Measurements from ENCODE around the gene AXDND1.

The AXDND1 gene

DNA sequence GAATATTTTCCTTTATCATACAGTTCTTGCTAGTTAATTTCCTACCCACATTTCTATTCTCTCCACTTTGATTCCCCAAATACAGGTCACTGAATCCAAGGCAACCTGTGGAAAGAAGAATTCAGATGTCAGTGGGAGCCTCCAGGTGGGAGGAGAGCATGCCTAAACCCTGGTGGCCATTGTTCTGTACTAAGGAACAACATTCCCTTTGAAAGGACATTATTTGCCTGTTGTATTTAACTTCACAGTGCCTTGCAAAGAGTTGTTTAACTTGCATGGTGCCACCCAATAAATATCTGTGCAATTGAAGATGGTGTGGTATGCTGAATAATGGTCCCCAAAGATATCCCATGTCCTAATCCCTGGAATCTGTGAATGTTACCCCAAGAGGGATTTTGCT lies 188.7 kb downstream of the AXDND1 start:
- Histone ChIP-seq H3K4me1 (ENCODE audit: low read length) (peaks cover 25% of the 10 kb centered on the region), H3K9me3 (ENCODE audit: insufficient read depth, low read length) (no peaks in the 10 kb centered on the region), H3K27ac (ENCODE audit: low read length) (no peak overlapping the region), H3K9ac (ENCODE audit: low read length) (no peak overlapping the region), H2AFZ (ENCODE audit: low read depth, low read length) (no peak overlapping the region), H3K4me2 (ENCODE audit: low read length) (no peak overlapping the region), H3K4me3 (ENCODE audit: low read length) (no peak overlapping the region), H3K27me3 (ENCODE audit: low read depth, low read length) (no peaks in the 10 kb centered on the region), H4K20me1 (ENCODE audit: insufficient read depth, low read length) (no peaks in the 10 kb centered on the region), H3K36me3 (replicated peaks; ENCODE audit: low read depth, low read length) (no peaks in the 10 kb centered on the region), H3K79me2 (ENCODE audit: low read length) (no peaks in the 10 kb centered on the region)
- no peak for TF ChIP-seq EZH2phosphoT487 (IDR thresholded peaks at IDR 0.05; ENCODE audit: low read depth)

DNA sequence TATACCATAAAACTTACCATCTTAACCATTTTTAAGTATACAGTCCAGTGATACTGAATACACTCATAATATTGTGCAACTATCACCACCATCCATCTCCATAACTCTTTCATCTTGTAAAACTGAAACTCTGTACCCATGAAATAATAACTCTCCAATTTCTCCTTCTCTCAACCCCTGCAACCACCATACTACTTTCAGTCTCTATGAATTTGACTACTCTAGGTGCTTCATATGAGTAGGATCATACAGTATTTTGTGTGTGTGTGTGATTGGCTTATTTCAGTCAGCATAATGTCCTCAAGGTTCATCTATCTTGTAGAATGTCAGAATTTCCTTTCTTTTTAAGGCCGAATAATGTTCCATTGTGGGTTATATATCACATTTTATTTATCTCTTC lies 192.3 kb downstream of the AXDND1 start:
- Histone ChIP-seq H3K27me3 (ENCODE audit: low read depth, low read length) (no peaks in the 10 kb centered on the region), H3K27ac (ENCODE audit: low read length) (no peak overlapping the region)
- TF ChIP-seq, protein P1, sequence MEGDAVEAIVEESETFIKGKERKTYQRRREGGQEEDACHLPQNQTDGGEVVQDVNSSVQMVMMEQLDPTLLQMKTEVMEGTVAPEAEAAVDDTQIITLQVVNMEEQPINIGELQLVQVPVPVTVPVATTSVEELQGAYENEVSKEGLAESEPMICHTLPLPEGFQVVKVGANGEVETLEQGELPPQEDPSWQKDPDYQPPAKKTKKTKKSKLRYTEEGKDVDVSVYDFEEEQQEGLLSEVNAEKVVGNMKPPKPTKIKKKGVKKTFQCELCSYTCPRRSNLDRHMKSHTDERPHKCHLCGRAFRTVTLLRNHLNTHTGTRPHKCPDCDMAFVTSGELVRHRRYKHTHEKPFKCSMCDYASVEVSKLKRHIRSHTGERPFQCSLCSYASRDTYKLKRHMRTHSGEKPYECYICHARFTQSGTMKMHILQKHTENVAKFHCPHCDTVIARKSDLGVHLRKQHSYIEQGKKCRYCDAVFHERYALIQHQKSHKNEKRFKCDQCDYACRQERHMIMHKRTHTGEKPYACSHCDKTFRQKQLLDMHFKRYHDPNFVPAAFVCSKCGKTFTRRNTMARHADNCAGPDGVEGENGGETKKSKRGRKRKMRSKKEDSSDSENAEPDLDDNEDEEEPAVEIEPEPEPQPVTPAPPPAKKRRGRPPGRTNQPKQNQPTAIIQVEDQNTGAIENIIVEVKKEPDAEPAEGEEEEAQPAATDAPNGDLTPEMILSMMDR (IDR thresholded peaks at IDR 0.05; ENCODE audit: low read depth, low read length): no peak
- no peak for TF ChIP-seq EZH2phosphoT487 (IDR thresholded peaks at IDR 0.05; ENCODE audit: low read depth)

DNA sequence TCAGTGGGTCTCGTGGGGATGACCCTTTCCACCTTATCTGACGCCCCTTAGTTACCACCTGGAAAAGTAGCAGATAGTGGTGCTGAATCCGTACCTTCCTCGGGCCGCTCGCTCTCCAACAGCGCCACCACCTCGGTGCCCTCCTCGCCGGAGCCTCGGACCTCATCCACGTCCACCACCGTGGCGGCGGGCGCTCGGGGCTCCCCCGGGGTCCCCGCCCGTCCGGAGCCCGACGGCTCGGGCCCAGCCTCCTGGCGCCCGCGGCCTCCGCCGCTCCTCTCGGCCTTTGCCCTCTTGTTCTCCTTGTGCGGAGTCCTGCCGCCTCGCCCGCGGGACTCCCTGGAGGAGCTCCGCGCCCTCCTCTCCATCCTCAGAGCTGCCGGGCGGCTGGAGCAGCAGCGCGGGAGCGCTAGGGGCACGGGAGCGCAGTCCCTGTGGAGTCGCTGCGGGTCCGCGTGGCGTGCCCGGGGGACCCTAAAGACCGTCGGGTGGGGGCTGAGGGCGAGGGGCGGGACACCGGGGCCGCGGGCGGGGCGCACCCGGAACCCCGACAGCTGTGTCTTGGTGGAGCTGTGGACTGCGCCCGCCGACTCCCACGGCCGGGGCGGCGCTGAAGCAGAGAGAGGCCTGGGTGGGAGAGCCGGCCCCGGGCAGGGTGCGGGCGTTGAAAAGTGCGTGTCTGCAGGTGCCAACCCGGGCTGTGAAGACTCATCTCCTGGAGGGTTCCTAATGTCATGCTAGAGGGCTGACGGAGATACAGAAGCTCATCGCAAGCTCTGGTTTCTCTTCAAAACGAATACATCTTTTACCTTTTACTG lies 209.9 kb downstream of the AXDND1 start, which contains the start of gene NPHS2:
NPHS2 (minus strand) TSS at position 452 of the 818 bp plus-strand sequence; CDS start at position 368, 84 bp downstream.
- Histone ChIP-seq H3K36me3 (replicated peaks; ENCODE audit: low read depth, low read length) (no peaks in the 10 kb centered on the region), H3K4me2 (ENCODE audit: low read length) (no peak within 1 kb of the TSS), H3K4me1 (ENCODE audit: low read length) (no peaks in the 10 kb centered on the region), H3K27ac (ENCODE audit: low read length) (no peak within 1 kb of the TSS), H2AFZ (ENCODE audit: low read depth, low read length) (no peak within 1 kb of the TSS), H3K9me3 (ENCODE audit: insufficient read depth, low read length) (no peaks in the 10 kb centered on the region), H4K20me1 (ENCODE audit: insufficient read depth, low read length) (no peaks in the 10 kb centered on the region), H3K27me3 (ENCODE audit: low read depth, low read length) (0 out of 2 replicates have a peak, but pooled peaks cover 5% of the 10 kb centered on the region), H3K9ac (ENCODE audit: low read length) (no peak within 1 kb of the TSS), H3K4me3 (ENCODE audit: low read length) (no peak within 1 kb of the TSS), H3K79me2 (ENCODE audit: low read length) (no peaks in the 10 kb centered on the region)
- no peak for TF ChIP-seq EZH2phosphoT487 (IDR thresholded peaks at IDR 0.05; ENCODE audit: low read depth)
- TF ChIP-seq, protein P1 (IDR thresholded peaks at IDR 0.05; ENCODE audit: low read depth, low read length): no peak

More for the DNA sequence above, 192.3 kb downstream of the AXDND1 start:
- H3K9ac ChIP-seq (ENCODE audit: low read length): no peak overlapping the region
- H3K4me3 ChIP-seq (ENCODE audit: low read length): no peak overlapping the region
- H3K4me1 ChIP-seq (ENCODE audit: low read length): no peaks in the 10 kb centered on the region
- H4K20me1 ChIP-seq (ENCODE audit: insufficient read depth, low read length): no peaks in the 10 kb centered on the region
- H2AFZ ChIP-seq (ENCODE audit: low read depth, low read length): no peak overlapping the region
- H3K9me3 ChIP-seq (ENCODE audit: insufficient read depth, low read length): no peaks in the 10 kb centered on the region
- H3K36me3 ChIP-seq (replicated peaks; ENCODE audit: low read depth, low read length): no peaks in the 10 kb centered on the region
- H3K4me2 ChIP-seq (ENCODE audit: low read length): no peak overlapping the region
- H3K79me2 ChIP-seq (ENCODE audit: low read length): no peaks in the 10 kb centered on the region

DNA sequence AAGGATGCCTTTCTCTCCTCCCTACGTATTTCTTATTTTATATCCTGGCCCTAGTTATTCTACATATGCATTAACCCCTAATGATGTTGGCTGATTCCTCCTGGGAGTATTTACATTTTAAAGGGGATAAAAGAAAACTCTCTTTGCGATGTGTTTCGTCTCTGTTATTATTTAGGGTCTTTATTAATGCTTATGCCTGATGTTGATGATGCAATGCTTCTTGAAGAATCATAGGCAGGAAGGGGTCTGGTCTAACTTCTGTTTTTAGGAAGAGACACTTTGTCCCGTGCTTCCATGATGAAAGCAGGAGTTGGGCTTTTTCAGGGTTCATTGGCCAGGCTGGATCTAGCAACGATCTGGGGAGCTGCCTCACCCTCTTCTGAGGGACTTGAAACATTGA lies 210.7 kb downstream of the AXDND1 start:
- no peak overlapping the region for H3K4me2 ChIP-seq (ENCODE audit: low read length)
- no peaks in the 10 kb centered on the region for H3K79me2 ChIP-seq (ENCODE audit: low read length)
- no peak overlapping the region for H2AFZ ChIP-seq (ENCODE audit: low read depth, low read length)
- H3K9ac ChIP-seq (ENCODE audit: low read length): no peak overlapping the region
- no peaks in the 10 kb centered on the region for H3K9me3 ChIP-seq (ENCODE audit: insufficient read depth, low read length)
- no peaks in the 10 kb centered on the region for H3K4me1 ChIP-seq (ENCODE audit: low read length)
- 0 out of 2 replicates have a peak, but pooled peaks cover 5% of the 10 kb centered on the region for H3K27me3 ChIP-seq (ENCODE audit: low read depth, low read length)
- no peak overlapping the region for H3K27ac ChIP-seq (ENCODE audit: low read length)
- H3K36me3 ChIP-seq (replicated peaks; ENCODE audit: low read depth, low read length): no peaks in the 10 kb centered on the region
- H4K20me1 ChIP-seq (ENCODE audit: insufficient read depth, low read length): no peaks in the 10 kb centered on the region
- H3K4me3 ChIP-seq (ENCODE audit: low read length): no peak overlapping the region
- TF ChIP-seq, protein P1 (IDR thresholded peaks at IDR 0.05; ENCODE audit: low read depth, low read length): no peak
- TF ChIP-seq EZH2phosphoT487 (IDR thresholded peaks at IDR 0.05; ENCODE audit: low read depth): no peak

Data from OCI-LY3 (cell line).